Camera-type eye (tissue), 1 donor: ENCODE measurements around the gene EIF5A2. TPM values are rescaled to one million over a fixed set of nuclear protein-coding genes. Genes with fewer than 3 reads are reported as not detected.

ENCODE experiments used
- total RNA-seq: library from RNA; depleted of rRNA; stranded (reverse); fragments of >200 nt; gene quantifications from one replicate; pipeline ENCODE4 v1.2.3, GENCODE V29; 2014

Gene EIF5A2
- 4.7 TPM for total RNA-seq

GRCh38 chr3:170908235-170909116 is at the start of gene EIF5A2:
Gene EIF5A2, minus strand, starts transcription at chr3:170908637. Its CDS starts 831 bp downstream, at chr3:170907806.

GRCh38 chr3:170869645-170870593 is 38.5 kb downstream of the EIF5A2 start, which contains the start of gene RPL22L1:
Gene RPL22L1, minus strand, starts transcription at chr3:170870195. Its CDS starts 28 bp downstream, at chr3:170870167.

Other genes starting within 250 kb of the EIF5A2 start
- 31.4 TPM for gene RPL22L1, start 38.4 kb downstream of the EIF5A2 start, total RNA-seq
- not detected for gene SLC2A2, start 118.1 kb upstream of the EIF5A2 start, total RNA-seq